AG20443 (cell line): ENCODE results near the gene ENSA.
"Not testable (repeated sequence)": the region's sequence is repeated elsewhere in the genome, so short reads cannot be mapped to it uniquely, and the experiment has no call there.

Experiments
- DNase-seq: peaks from one replicate; pipeline ENCODE4 v3.0.0; 2012; ENCODE audit warnings: low spot score, mixed read lengths

Gene ENSA

DNA sequence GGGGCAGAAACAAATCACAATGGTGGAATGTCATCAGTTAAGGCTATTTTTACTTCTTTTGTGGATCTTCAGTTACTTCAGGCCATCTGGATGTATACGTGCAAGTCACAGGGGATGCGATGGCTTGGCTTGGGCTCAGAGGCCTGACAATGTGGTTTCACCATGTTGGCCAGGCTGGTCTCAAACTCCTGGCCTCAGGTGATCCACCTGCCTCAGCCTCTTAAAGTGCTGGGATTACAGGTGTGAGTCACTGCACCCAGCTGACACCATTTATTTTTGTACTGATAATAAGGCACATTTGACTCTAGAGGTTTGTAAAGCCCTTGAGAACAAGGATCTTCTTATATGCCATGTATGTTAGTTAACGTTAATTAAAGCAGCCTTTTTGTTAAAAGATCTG lies 48.4 kb downstream of the ENSA start:
- DNase-seq = not testable (repeated sequence)

DNA sequence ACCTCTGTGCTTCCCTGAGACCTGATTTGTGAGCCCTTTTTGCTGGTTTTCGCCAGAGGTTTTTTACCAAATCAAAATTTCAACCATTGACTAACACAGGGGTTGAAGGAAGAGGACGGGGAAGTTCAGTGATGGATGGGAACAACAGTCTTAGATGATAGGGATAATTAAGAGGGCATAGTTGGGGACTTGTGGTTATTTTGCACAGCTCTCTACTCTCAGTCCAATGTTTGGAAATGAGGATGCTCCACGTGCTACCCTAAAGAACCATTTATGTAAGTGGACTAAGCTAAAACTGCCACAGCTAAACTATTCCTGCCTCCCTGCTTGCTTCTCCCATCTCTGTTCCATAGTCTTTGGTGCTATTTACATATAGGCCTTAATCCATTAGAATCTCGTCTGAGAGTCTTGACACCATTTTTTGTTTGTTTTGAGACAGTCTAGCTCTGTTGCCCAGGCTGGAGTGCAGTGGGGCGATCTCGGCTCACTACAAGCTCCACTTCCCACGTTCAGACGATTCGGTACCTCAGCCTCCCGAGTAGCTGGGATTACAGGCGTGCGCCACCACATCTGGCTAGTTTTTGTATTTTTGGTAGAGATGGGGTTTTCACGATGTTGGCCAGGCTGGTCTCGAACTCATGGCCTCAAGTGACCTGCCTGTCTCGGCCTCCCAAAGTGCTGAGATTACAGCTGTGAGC lies 49.3 kb downstream of the ENSA start:
- DNase-seq = no peak

DNA sequence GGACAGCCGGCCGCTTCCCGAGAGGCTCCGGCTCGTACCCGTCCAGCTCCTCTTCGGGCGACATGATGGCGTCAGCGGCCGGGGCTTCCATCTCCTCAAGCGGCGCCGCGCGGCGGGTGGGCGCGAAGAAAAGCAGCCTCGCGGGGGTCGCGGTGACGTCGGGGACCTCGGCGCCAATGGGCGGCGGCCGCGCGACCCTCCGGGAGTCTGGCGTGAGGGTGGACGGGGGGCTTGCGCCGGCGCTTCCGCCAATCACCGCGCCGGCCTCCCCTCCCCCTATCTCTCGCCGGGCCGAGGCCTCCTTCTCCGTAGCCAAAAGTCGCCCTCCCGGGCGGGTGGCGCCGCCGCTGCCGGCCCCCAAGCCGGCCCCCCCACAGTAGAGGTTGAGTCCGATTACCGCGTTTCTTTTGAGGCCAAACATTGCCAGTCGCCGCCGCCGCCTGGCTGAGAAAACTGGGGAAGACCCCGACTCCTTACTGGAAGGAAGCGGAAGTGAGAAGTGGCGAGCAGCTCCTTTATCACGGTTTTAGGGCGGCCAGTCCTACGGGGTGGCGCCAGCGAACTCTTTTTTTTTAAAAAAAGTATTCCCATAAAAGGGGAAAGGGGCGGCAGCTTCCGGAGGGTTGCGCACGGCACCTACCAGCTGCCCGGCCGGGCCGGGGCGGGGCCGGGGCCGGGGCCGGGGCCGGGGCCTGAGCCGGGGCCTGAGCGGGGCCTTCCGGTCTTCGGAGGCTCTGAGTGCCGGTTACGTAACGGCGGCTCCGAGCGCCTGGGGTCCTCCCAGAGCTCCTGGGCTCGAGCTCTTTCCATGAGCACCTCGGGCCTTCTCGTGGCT lies 50.1 kb downstream of the ENSA start, which contains the start of gene MCL1:
MCL1 (minus strand) TSS at position 501 of the 835 bp plus-strand sequence; CDS start at position 421, 80 bp downstream.
- DNase-seq = peak; percentile 95

DNA sequence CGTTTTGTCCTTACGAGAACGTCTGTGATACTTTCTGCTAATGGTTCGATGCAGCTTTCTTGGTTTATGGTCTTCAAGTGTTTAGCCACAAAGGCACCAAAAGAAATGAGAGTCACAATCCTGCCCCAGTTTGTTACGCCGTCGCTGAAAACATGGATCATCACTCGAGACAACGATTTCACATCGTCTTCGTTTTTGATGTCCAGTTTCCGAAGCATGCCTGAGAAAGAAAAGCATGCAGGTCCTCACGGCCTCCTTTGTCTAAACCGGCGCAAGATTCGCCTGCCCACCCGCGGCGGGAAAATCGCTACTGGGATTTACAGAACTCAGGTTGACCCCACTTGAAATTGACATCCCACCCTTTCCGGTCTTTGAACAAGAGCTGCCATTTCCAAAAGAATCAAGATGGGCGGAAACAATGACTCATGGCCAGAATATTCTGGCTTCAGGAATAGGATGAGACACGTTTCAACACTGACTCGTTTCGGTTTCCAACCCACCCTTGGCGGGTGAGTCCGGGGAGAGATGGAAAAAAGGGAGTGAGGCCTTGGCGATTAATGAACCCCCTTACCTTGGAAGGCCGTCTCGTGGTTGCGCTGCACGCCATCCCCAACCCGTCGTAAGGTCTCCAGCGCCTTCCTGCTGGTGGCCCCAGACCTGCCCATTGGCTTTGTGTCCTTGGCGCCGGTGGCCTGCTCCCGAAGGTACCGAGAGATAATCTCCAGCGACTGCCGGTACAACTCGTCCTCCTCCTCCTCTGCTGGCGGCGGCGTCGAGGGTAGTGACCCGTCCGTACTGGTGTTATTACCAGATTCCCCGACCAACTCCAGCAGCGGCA lies 50.9 kb downstream of the ENSA start:
- DNase-seq = peak; percentile 55

DNA sequence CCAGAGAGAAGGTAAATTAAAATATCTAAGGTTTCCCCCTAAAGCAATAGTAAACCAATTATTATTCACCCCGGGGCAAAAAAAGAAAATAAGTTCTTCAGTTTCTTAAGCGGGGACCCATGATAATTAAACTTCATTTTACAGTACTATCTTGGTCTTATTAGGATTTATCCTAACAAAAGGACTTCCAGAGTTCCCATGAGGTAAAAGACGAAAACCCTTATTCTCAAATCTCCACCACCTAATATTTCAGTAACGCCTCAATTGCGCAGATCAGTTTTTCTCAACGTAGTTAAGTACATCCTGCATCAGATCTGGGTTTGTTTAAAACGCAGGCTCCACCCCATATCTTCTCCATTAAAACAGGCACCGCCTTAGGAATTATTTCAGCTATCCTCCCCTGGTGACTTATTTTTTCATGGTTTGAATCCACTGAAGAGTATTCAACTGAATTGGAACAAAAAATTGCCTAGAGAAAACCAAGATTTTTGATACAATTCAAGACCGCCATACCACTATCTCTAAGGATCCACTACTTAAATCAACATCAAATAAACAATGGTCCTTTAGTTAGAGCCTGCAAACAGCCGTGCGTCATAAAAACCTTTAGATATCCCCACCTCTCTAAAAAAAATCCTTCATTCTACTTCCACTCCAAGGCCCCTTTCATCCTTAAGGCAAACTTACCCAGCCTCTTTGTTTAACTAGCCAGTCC lies 51.7 kb downstream of the ENSA start:
- no peak for DNase-seq

DNA sequence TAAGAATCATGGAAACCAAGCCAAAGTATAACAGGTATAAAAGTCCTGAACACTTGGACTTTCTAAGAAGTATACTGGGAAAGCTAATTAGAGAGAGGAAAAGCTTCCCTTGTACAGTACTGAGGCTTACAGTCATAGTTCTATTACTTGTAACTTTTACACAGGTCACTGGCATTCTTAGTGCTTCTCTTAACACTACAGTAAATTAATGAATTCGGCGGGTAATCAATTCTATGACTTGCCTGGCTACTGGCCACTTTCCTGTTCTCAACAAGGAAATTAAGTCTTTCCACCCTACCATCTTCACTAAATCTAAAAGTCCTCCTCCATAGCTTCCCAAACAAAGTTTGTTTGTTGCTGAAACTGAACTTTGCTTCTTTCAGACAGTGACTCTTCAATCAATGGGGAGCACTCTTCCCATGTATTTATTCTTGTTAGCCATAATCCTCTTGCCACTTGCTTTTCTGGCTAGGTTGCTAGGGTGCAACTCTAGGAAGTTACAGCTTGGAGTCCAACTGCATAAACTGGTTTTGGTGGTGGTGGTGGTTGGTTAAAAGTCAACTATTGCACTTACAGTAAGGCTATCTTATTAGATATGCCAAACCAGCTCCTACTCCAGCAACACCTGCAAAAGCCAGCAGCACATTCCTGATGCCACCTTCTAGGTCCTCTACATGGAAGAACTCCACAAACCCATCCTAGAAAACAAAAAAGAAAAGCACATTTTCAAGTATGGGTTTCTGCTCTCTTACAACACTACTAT lies 52.4 kb downstream of the ENSA start:
- no peak for DNase-seq

DNA sequence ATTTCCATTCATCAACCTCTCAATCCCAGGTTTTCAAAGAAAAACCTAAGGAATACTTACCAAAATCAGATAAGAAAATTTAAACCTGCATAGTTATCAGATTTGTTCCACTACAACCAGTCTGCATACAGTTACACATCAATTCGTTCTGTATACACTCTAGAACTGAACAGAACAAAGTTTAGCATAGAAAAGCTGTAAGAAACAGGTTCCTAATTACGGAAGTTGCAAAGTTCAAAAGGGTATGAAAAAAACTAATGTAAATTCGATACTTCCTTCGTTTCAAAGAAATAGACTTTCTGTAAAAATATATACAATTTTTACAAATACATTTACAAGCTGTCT lies 53.1 kb downstream of the ENSA start:
- no peak for DNase-seq

DNA sequence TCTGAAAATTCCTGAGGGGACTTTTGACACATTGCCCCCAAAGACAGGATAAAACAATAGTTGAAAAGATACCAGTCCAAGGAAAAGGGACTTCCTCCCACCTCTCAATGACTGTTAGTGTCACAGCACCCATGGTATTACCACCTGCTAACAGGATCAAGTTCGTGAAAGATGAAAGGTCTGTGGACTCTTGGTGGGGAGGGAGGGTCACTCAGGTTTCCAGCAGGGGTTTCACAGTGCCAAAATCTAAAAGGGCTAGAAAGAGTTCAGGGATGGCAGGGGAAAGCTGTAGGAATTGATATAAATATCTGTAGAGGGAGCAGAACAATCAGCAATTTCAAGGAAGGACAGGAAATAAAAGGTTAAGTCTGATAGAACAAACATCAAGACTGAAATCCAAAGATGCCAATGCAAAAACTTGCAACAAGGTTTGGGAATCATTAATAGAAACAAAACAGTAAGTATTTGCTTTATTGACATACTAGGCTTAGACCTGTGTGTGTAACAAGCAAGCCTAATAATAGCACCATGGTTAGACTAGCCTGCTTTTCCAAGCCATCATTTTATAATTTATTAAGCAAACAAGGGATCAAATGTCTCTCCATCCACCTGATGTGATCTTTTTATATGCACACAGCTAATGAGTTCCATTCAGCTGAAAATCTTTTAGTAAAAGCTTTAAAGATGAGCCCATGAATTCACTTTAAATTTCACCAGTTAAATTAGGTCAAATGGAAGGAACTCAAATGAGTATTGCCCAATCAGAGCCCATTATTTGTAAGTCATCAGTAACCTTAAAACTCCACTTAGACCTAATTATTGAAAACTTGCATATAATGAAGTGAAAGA lies 53.7 kb downstream of the ENSA start:
- DNase-seq = no peak

DNA sequence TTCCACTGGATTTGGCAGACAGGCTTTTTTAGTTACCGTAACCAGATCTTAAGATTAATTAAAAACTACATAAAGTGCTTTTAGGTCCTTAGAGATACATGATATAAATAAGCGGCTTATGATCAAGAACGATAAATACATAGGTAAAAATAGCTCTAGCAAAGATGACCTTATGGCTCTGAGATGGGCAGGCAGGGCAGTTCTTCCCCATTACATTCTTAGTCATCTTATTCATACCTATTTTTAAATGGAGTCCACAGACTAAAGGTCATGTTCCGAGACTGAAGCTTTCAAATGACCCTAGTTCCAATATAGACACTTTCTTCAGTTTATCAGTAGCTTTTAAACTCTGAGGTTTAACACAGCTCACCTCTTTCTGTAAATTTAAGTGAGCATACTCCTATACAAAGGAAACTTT lies 54.3 kb downstream of the ENSA start:
- no peak for DNase-seq

DNA sequence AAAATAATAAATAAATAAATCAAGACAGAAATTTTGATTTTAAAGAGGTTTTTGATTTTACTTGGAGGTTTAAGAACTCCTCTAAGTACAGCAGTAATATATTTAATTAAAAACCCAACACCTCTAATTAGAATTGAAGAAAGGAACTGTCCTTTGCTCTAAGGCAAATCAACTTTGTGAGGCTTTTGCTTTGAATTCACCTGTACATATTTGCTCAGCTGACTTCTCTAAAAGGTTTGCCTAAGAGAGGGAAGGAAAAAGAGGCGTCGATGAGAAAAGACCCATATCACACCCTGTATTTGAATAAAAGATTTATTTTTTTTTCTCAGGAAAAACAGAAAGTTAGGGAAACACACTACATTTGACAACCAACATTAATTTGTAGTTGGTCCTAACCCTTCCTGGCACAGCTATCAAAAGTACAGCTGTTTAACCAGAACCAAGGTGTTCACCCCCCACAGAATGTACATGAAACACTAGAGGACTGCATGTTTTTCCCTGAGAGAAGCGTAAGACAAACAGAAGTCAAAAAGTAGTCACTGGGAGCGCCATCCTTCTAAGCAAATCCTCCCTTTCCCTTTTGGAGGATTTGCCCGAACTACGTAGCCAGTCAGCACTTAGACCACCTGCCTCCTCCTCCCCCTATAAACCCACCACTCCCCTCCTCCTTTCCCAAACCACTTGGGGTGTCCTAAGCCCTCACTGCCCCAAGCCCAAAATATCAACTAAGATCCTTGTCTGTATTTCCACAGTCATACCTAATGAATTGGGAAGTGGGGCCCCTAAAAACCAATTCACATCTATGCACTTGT lies 54.9 kb downstream of the ENSA start:
- no peak for DNase-seq

DNA sequence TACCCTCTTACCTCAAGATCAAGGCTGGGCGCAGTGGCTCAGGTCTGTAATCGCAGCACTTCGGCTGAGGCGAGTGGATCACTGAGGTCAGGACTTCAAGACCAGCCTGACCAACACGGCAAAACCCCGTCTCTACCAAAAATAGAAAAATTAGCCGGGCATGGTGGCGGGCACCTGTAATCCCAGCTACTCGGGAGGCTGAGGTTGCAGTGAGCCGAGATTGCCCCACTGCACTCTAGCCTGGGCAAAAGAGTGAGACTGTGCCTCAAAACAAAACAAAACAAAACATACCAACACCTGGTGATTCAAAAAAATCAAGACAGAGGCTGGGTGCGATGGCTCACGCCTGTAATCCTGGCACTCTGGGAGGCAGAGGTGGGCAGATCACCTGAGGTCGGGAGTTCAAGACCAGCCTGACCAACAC lies 55.8 kb downstream of the ENSA start:
- not testable (repeated sequence) for DNase-seq

DNA sequence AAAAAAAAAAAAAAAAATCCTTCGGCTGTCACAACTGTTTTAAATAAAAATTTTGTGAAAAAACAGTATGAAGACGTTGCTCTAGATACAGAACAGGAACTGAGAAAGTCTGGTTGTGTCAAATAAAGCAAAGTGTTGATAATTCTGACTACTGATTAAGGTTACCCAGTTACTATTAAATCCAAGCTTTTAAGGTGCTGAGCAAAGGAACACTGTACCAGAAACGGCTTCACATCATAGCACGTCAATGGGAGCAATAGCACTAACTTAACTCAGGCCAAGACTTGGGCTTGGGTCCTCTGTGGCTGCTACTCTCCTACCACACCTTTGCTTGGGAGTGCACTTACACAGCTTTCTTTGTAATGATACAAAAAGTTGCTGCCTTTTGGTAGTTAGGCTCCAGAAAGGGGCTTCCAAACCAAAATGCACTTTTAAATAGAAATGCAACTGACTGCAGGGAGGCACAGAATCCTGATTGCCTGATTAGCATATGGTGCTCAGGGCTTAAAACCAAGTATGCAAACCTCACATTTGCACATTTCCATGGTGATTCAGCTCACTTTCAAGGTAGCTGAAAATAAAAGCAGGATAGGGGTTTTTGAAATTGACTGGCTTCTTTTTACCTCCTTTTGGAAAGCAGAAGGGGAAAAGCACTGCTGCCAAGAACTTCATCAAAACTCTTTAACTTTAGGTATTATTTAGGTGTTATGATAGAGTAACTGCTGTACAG lies 56.3 kb downstream of the ENSA start:
- no peak for DNase-seq
